PC-3 (cell line): ENCODE measurements around the gene GALNT2. TPM values are rescaled to one million over a fixed set of nuclear protein-coding genes. Genes with fewer than 3 reads are reported as not detected.

ENCODE experiments used
- ATAC-seq: fragments of 200-7000 bp; cut with Tn5 transposase; 2 replicates; pipeline ENCODE4 v1.9.1; 2020; ENCODE audit warnings: mild to moderate bottlenecking, moderate library complexity
- BruUV-seq: library from RNA; stranded (reverse); fragments of 400-500 nt; replicated peaks from 2 replicates; lab custom pipeline; 2021; lab: Mats Ljungman, UMichigan
- CTCF ChIA-PET: fragments of 300-600 bp; sonication (Branson Sonifier 250); formaldehyde crosslinking; loops from one replicate; lab custom pipeline; 2022; ENCODE audit warnings: antibody characterized with exemption; lab: Charles Lee
- POLR2A ChIA-PET: fragments of 300-600 bp; sonication (Branson Sonifier 250); formaldehyde crosslinking; loops from one replicate; lab custom pipeline; 2022; ENCODE audit warnings: antibody characterized with exemption; ENCODE audit not compliant: unreplicated experiment; lab: Charles Lee
- DNase-seq: peaks from one replicate; pipeline ENCODE4 v3.0.0-alpha.2; 2015
- H2AFZ ChIP-seq: fragments of 300-600 bp; sonication (generic); 2 replicates; pipeline ENCODE4 v1.6.0; 2016; ENCODE audit warnings: antibody characterized with exemption, low read length
- H3F3A ChIP-seq: fragments of 300-600 bp; sonication (generic); one replicate; pipeline ENCODE4 v1.6.0; 2017; ENCODE audit warnings: antibody characterized with exemption, low read length, control low read depth, mild to moderate bottlenecking; ENCODE audit not compliant: unreplicated experiment
- H3K27ac ChIP-seq: fragments of 300-600 bp; sonication (generic); 2 replicates; pipeline ENCODE4 v1.5.1; 2016; ENCODE audit warnings: mild to moderate bottlenecking, low read length
- H3K27me3 ChIP-seq: fragments of 300-600 bp; sonication (generic); 2 replicates; pipeline ENCODE4 v1.6.1; 2016; ENCODE audit warnings: low read length, mixed read lengths
- H3K36me3 ChIP-seq: fragments of 300-600 bp; sonication (generic); 2 replicates; pipeline ENCODE4 v1.6.1; 2016; ENCODE audit warnings: low read depth, mixed run types, low read length, mixed read lengths
- H3K4me1 ChIP-seq: fragments of 300-600 bp; sonication (generic); 2 replicates; pipeline ENCODE4 v1.5.1; 2016; ENCODE audit warnings: low read length; ENCODE audit not compliant: insufficient read depth
- H3K4me2 ChIP-seq: fragments of 300-600 bp; sonication (generic); 2 replicates; pipeline ENCODE4 v1.6.0; 2016; ENCODE audit warnings: low read length
- H3K4me3 ChIP-seq: fragments of 300-600 bp; sonication (generic); 2 replicates; pipeline ENCODE4 v1.5.1; 2016; ENCODE audit warnings: mild to moderate bottlenecking, low read length, mixed read lengths
- H3K79me2 ChIP-seq: fragments of 300-600 bp; sonication (generic); 2 replicates; pipeline ENCODE4 v1.6.1; 2017; ENCODE audit warnings: low read length, mixed read lengths
- H3K9ac ChIP-seq: fragments of 300-600 bp; sonication (generic); 2 replicates; pipeline ENCODE4 v1.6.0; 2016; ENCODE audit warnings: mild to moderate bottlenecking, low read length
- H3K9me2 ChIP-seq: fragments of 300-600 bp; sonication (generic); replicated peaks from 2 replicates; pipeline ENCODE4 v1.6.1; 2016; ENCODE audit warnings: mixed run types, low read length, mixed read lengths
- H3K9me3 ChIP-seq: fragments of 300-600 bp; sonication (generic); 2 replicates; pipeline ENCODE4 v1.6.1; 2016; ENCODE audit warnings: low read length, mixed read lengths
- H4K20me1 ChIP-seq: fragments of 300-600 bp; sonication (generic); 2 replicates; pipeline ENCODE4 v1.6.1; 2016; ENCODE audit warnings: low read length, mixed read lengths
- CTCF ChIP-seq: fragments of 300-600 bp; sonication (generic); conservative IDR thresholded peaks from 2 replicates; pipeline ENCODE4 v1.5.1; 2017; ENCODE audit warnings: antibody characterized with exemption, low read depth, mild to moderate bottlenecking, low read length
- EZH2 ChIP-seq: fragments of 300-600 bp; sonication (generic); IDR thresholded peaks from one replicate; pipeline ENCODE4 v1.6.1; 2017; ENCODE audit warnings: antibody characterized with exemption, mild to moderate bottlenecking, low read length; ENCODE audit not compliant: unreplicated experiment
- EZH2phosphoT487 ChIP-seq: fragments of 300-600 bp; sonication (generic); IDR thresholded peaks from 2 replicates; pipeline ENCODE4 v1.6.1; 2018; ENCODE audit warnings: mild to moderate bottlenecking, antibody characterized with exemption, low read length, borderline replicate concordance
- intact Hi-C: fragments of 100-400 bp; cut with micrococcal nuclease; formaldehyde crosslinking; loops from 2 replicates; pipeline ENCODE4 v1.9.0; 2023
- total RNA-seq: library from RNA; depleted of rRNA; stranded (reverse); fragments of >200 nt; gene quantifications from 2 replicates; pipeline ENCODE4 v1.2.3, GENCODE V29; 2014

Gene GALNT2
- total RNA-seq, 1 experiment from 2014 or later: 182 TPM

- Histone ChIP-seq H3K4me3 (no peak overlapping the region), H3K79me2 (peaks cover 98% of the 10 kb centered on the region), H3K36me3 (peaks cover 13% of the 10 kb centered on the region), H2AFZ (no peak overlapping the region), H3F3A (peaks cover 6% of the 10 kb centered on the region), H4K20me1 (peaks cover 14% of the 10 kb centered on the region), H3K9me2 (no peaks in the 10 kb centered on the region), H3K4me1 (peaks cover 33% of the 10 kb centered on the region), H3K27ac (no peak overlapping the region), H3K9ac (no peak overlapping the region), H3K27me3 (no peaks in the 10 kb centered on the region), H3K4me2 (no peak overlapping the region), H3K9me3 (no peaks in the 10 kb centered on the region)
- ATAC-seq (peak; percentile 13; the same call in 1 of the 2 replicates), DNase-seq (peak; percentile 88)
- TF ChIP-seq CTCF (peak; percentile 99), EZH2phosphoT487 (no peak), EZH2 (no peak)
- ChIA-PET POLR2A (no interaction called here), CTCF (no interaction called here)
- intact Hi-C loops: no loop called here
- BruUV-seq: no TSS peak
These were observed 100.4 kb downstream of the GALNT2 start for GRCh38 chr1:230167419-230167852.

- Histone ChIP-seq H3K27ac (no peak overlapping the region), H3K79me2 (peaks cover 99% of the 10 kb centered on the region), H3K9me3 (no peaks in the 10 kb centered on the region), H3K4me1 (peaks cover 34% of the 10 kb centered on the region), H2AFZ (no peak overlapping the region), H3K4me3 (no peak overlapping the region), H3K36me3 (peaks cover 18% of the 10 kb centered on the region), H3K27me3 (no peaks in the 10 kb centered on the region), H3F3A (peaks cover 6% of the 10 kb centered on the region), H3K4me2 (no peak overlapping the region), H4K20me1 (peaks cover 14% of the 10 kb centered on the region), H3K9ac (no peak overlapping the region), H3K9me2 (no peaks in the 10 kb centered on the region)
- POLR2A ChIA-PET: no interaction called here
- ATAC-seq (no peak), DNase-seq (no peak)
- no TSS peak for BruUV-seq
- no peak for TF ChIP-seq CTCF
- TF ChIP-seq EZH2: no peak
- TF ChIP-seq EZH2phosphoT487: no peak
- intact Hi-C loops: no loop called here
- CTCF ChIA-PET: no interaction called here
These were observed 102.6 kb downstream of the GALNT2 start for GRCh38 chr1:230169454-230170152.

- Histone ChIP-seq H3K79me2 (peaks cover 99% of the 10 kb centered on the region), H3K9me3 (no peaks in the 10 kb centered on the region), H3F3A (peaks cover 6% of the 10 kb centered on the region), H3K27ac (no peak overlapping the region), H3K4me3 (no peak overlapping the region), H3K36me3 (peaks cover 18% of the 10 kb centered on the region), H4K20me1 (peaks cover 14% of the 10 kb centered on the region), H2AFZ (no peak overlapping the region), H3K9me2 (no peaks in the 10 kb centered on the region), H3K9ac (no peak overlapping the region), H3K4me2 (no peak overlapping the region), H3K4me1 (peaks cover 34% of the 10 kb centered on the region), H3K27me3 (no peaks in the 10 kb centered on the region)
- POLR2A ChIA-PET: no interaction called here
- intact Hi-C loops: no loop called here
- no TSS peak for BruUV-seq
- ATAC-seq: no peak
- TF ChIP-seq EZH2phosphoT487: no peak
- no peak for TF ChIP-seq EZH2
- no peak for TF ChIP-seq CTCF
- CTCF ChIA-PET: no interaction called here
- no peak for DNase-seq
These were observed 103.1 kb downstream of the GALNT2 start for GRCh38 chr1:230170153-230170547.
